Esophagus mucosa (tissue), 1 donor: ENCODE data around the gene ACTRT2. TPM values are rescaled to one million over a fixed set of nuclear protein-coding genes. Genes with fewer than 3 reads are reported as not detected.

ENCODE experiments used
- ATAC-seq: fragments of 200-7000 bp; cut with Tn5 transposase; one replicate; pipeline ENCODE4 v1.9.1; 2020
- total RNA-seq: library from RNA; stranded (reverse); gene quantifications from one replicate; pipeline ENCODE4 v1.2.4, GENCODE V29; 2023
- donor health status: DM: yes; HTN: yes; CAD: no.

ACTRT2 gene
- total RNA-seq, 1 donor from 2014 or later = not detected

GRCh38 chr1:3003039-3003940 is 18.0 kb upstream of the ACTRT2 start:
- ATAC-seq = no peak

GRCh38 chr1:3003941-3004270 is 17.4 kb upstream of the ACTRT2 start:
- ATAC-seq = no peak

- ATAC-seq = no peak
These were observed 16.7 kb upstream of the ACTRT2 start for GRCh38 chr1:3004285-3005205.

- no peak for ATAC-seq
These were observed 15.5 kb upstream of the ACTRT2 start for GRCh38 chr1:3005771-3006170.

- ATAC-seq = no peak
These were observed 13.7 kb upstream of the ACTRT2 start for GRCh38 chr1:3007298-3008147.

GRCh38 chr1:3009021-3009420 is 12.2 kb upstream of the ACTRT2 start:
- ATAC-seq = no peak

DNA sequence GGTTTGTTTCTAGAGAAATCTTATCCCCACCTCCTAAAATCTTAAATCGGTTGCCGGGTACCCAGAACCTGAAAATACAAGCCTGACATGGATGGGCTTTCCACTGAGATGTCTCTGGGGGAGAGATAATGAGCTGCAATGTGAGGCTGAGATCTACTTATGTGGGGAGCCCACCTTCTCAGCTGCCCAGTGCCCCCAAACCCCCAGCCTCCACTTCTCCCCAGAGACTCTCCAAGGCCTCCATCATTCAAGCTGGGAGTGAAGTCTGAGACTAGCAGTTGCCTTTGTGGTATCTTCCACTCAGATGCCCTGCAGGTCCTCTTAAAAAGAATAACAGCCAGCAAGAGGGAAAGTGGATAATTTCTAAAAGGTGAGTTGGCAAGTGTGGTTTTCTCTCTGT is 11.7 kb upstream of the ACTRT2 start:
- no peak for ATAC-seq

GRCh38 chr1:3011127-3011526 is 10.1 kb upstream of the ACTRT2 start:
- ATAC-seq = no peak

GRCh38 chr1:3011631-3012455 is 9.4 kb upstream of the ACTRT2 start:
- ATAC-seq = no peak

- peak; percentile 61 for ATAC-seq
These were observed 8.6 kb upstream of the ACTRT2 start for GRCh38 chr1:3012456-3013291.

GRCh38 chr1:3013371-3014049 is 7.8 kb upstream of the ACTRT2 start:
- ATAC-seq = no peak

DNA sequence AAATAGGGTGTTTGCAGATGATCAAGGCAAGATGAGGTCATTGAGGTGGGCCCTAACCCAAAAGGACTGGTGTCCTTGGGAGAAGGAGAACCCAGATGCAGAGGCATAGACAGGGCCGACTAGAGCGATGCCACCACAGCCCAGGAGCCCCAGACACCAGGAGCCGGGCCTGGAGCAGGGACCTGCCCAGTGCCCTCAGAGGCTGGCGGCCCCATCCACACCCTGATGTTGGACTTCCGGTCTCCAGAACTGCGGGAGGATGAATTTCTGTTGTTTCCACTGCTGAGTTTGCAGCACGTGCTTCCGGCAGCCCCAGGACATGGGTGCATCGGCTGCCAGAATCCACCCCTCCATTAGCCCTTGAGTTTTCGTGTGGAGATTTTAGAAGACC is 7.2 kb upstream of the ACTRT2 start:
- ATAC-seq = no peak

GRCh38 chr1:3014443-3015268 is 6.6 kb upstream of the ACTRT2 start:
- ATAC-seq = no peak

DNA sequence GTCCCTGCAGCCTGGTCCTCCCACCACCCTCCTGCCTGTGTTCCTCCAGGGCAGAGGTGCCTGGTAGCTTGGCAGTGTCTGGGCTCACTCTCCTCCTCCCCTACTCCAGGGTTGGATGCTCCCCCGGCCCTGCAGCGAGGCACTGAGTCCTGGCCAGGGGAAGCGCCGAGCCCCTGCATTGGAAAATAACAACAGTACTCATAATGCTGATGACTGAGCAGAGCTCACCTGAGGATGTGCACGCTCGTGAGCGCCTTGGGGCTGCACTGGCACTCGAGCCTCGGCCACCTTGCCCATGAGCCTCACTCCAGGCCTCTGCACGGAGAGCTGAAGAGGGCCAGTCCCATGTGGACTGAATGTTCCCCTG is 6.0 kb upstream of the ACTRT2 start:
- ATAC-seq = no peak

- ATAC-seq = no peak
These were observed 5.5 kb upstream of the ACTRT2 start for GRCh38 chr1:3015744-3016143.

DNA sequence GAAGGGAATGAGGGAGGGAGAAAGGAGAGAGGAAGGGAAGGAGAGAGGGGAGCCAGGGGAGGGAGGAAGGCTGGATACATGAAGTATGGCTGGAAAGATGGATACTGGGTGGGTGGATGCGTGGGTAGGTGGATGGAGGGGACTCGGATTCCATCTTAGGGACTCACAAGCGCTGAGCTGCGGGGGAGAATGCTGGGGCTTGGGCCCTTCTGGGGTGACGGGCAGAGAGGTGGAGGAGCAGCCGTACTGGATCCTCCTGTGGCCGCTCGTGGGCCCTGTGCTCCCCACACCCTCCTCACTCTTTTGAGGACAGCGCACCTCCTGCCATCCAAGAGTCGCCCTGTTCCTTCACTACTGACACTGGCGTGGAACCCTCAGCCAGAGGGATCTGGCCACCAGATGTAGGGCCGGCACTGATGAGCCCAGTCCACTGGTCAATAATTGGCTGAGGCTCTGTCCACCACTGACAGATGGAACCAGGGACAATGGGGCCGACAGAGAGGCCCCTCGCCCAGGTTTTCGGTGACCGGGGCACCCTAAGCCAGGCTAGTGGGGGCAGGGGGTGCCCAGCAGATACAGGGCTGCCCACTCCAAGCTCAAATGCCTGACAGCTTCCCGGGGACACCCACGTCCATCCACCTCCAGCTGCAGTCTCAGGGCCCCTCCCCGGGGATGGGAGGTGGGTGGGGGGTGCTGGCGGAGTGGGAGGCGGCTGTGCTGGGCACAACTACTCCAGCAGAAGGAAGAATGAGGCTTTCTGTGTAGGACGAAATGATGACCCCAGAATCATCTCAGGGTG is 4.4 kb upstream of the ACTRT2 start:
- no peak for ATAC-seq

- ATAC-seq = no peak
These were observed 3.7 kb upstream of the ACTRT2 start for GRCh38 chr1:3017440-3018050.

DNA sequence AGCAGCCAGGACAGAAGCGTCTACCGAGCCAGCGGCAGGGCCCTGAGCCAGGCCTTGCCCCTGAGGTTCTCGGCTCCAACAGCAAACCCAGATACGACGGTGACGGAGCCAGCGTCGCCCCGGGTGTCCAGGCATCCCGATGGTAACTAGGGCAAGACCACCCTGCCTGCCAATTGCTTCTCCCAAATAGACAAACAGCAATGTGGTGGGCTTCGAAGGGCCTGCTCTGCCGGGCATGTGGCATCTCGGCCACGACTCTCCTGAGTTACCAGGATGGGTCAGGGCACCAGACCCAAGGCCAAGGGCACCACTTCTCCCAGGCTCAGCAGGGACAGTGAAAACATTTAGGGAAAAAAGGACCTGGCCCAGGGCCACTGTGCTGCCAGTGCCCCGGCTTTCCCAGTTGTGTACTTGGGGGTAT is 3.2 kb upstream of the ACTRT2 start:
- ATAC-seq = no peak
